Measurements from ENCODE around the gene DLGAP3. TPM values are rescaled to one million over a fixed set of nuclear protein-coding genes. Genes with fewer than 3 reads are reported as not detected.

Gene DLGAP3
- total RNA-seq, 1 experiment from 2014 or later, result 0.27 TPM

GRCh38 chr1:34847094-34847493, 82.4 kb downstream of the DLGAP3 start:
- TF ChIP-seq SIN3A (IDR thresholded peaks at IDR 0.05; ENCODE audit: low read depth), result no peak
- no peak for TF ChIP-seq EZH2phosphoT487 (IDR thresholded peaks at IDR 0.05; ENCODE audit: borderline replicate concordance)
- no peak for TF ChIP-seq CTCF (IDR thresholded peaks at IDR 0.05 in 2 of 3, conservative IDR thresholded peaks at IDR 0.05 in 1 of 3; ENCODE audit: borderline replicate concordance in 1 of 3, insufficient read depth in 1 of 3, low read depth in 2 of 3, low read length in 2 of 3)
- TF ChIP-seq YY1 (IDR thresholded peaks at IDR 0.05; ENCODE audit: extremely low read depth, insufficient replicate concordance, low read depth, low read length), result no peak
- no peak for TF ChIP-seq SRF (IDR thresholded peaks at IDR 0.05; ENCODE audit: low read depth)
- no peak for TF ChIP-seq JUND (IDR thresholded peaks at IDR 0.05)
- TF ChIP-seq RAD21 (IDR thresholded peaks at IDR 0.05; ENCODE audit: low read depth), result no peak
- TF ChIP-seq CBX3 (IDR thresholded peaks at IDR 0.05; ENCODE audit: low read depth), result no peak
- no peak for TF ChIP-seq FOSL1 (IDR thresholded peaks at IDR 0.05; ENCODE audit: low read depth)
- TF ChIP-seq POLR2A (IDR thresholded peaks at IDR 0.05; ENCODE audit: borderline replicate concordance, extremely low read depth, insufficient read depth, insufficient read length), result no peak
- TF ChIP-seq POLR2AphosphoS5 (IDR thresholded peaks at IDR 0.05; ENCODE audit: low read depth, low read length), result no peak
- TF ChIP-seq SP1 (IDR thresholded peaks at IDR 0.05; ENCODE audit: low read depth), result no peak
- no peak for TF ChIP-seq MAX (IDR thresholded peaks at IDR 0.05)
- no peak for TF ChIP-seq TCF7L2 (IDR thresholded peaks at IDR 0.05; ENCODE audit: borderline replicate concordance, extremely low read depth, insufficient read depth, insufficient read length)
- TF ChIP-seq ATF3 (IDR thresholded peaks at IDR 0.05), result no peak
- no peak for TF ChIP-seq ELF1 (IDR thresholded peaks at IDR 0.05; ENCODE audit: borderline replicate concordance, low read depth)
- TF ChIP-seq ZFX (IDR thresholded peaks at IDR 0.05), result no peak
- no peak for TF ChIP-seq EGR1 (IDR thresholded peaks at IDR 0.05; ENCODE audit: low read depth)
- no peak for TF ChIP-seq ZNF274 (IDR thresholded peaks at IDR 0.05; ENCODE audit: low read depth, low read length)
- no peak for TF ChIP-seq REST (IDR thresholded peaks at IDR 0.05; ENCODE audit: low read depth)
- intact Hi-C loops (cut with micrococcal nuclease), result no loop called here
- no peak overlapping the region for H3K27ac ChIP-seq (ENCODE audit: low read depth, low read length)
- ATAC-seq (no peak), DNase-seq (ENCODE audit: low read depth, low spot score) (no peak)
- H3K27me3 ChIP-seq (ENCODE audit: insufficient read depth, low read length), result no peaks in the 10 kb centered on the region
- ChIA-PET CTCF (no interaction called here), POLR2A (no interaction called here), RAD21 (ENCODE audit: low non-redundant PET in 1 of 2, low total read pairs in 2 of 2, uncharacterized antibody in 2 of 2, unreplicated experiment in 2 of 2) (no interaction called here)
- no peaks in the 10 kb centered on the region for H3K9me3 ChIP-seq (ENCODE audit: control insufficient read depth in 1 of 2, insufficient read depth in 1 of 2, low read depth in 1 of 2, low read length in 2 of 2)
- H3K4me1 ChIP-seq (ENCODE audit: control insufficient read depth in 1 of 2, insufficient read depth in 2 of 2, low read length in 2 of 2), result no peaks in the 10 kb centered on the region
- H4K20me1 ChIP-seq (ENCODE audit: insufficient read depth), result no peaks in the 10 kb centered on the region
- no peaks in the 10 kb centered on the region for H3K36me3 ChIP-seq (ENCODE audit: control insufficient read depth in 1 of 2, insufficient read depth in 2 of 2, low read length in 2 of 2)
- H3K79me2 ChIP-seq (ENCODE audit: insufficient read depth, low read length), result peaks cover 6% of the 10 kb centered on the region
- H3K4me3 ChIP-seq (replicated peaks in 1 of 2; ENCODE audit: low read depth in 1 of 2, low read length in 2 of 2), result no peak overlapping the region
- no peaks in the 10 kb centered on the region for H3K9me2 ChIP-seq (ENCODE audit: insufficient read depth)
- no peak overlapping the region for H2AFZ ChIP-seq (ENCODE audit: low read depth, low read length, poor library complexity, severe bottlenecking)
- no peak overlapping the region for H3K9ac ChIP-seq (ENCODE audit: low read length)
- H3K4me2 ChIP-seq (ENCODE audit: low read length), result no peak overlapping the region
- no TSS peak for BruUV-seq (replicated peaks)

All from HCT116 (cell line).